Measurements from ENCODE around the gene ZNF628.
A peak's percentile ranks its signal among the peaks of the same experiment; 100 is the strongest.
"Not testable (repeated sequence)": the region's sequence is repeated elsewhere in the genome, so short reads cannot be mapped to it uniquely, and the experiment has no call there.

Gene ZNF628

GRCh38 chr19:55494172-55494761, 17.9 kb downstream of the ZNF628 start:
- TF ChIP-seq, protein P1, sequence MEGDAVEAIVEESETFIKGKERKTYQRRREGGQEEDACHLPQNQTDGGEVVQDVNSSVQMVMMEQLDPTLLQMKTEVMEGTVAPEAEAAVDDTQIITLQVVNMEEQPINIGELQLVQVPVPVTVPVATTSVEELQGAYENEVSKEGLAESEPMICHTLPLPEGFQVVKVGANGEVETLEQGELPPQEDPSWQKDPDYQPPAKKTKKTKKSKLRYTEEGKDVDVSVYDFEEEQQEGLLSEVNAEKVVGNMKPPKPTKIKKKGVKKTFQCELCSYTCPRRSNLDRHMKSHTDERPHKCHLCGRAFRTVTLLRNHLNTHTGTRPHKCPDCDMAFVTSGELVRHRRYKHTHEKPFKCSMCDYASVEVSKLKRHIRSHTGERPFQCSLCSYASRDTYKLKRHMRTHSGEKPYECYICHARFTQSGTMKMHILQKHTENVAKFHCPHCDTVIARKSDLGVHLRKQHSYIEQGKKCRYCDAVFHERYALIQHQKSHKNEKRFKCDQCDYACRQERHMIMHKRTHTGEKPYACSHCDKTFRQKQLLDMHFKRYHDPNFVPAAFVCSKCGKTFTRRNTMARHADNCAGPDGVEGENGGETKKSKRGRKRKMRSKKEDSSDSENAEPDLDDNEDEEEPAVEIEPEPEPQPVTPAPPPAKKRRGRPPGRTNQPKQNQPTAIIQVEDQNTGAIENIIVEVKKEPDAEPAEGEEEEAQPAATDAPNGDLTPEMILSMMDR (IDR thresholded peaks at IDR 0.05), result no peak
- no peak for DNase-seq (ENCODE audit: low spot score)
- peak overlapping the region; percentile 58 for H3K4me3 ChIP-seq
- H3K27ac ChIP-seq, result peak overlapping the region; percentile 58 to 85

DNA sequence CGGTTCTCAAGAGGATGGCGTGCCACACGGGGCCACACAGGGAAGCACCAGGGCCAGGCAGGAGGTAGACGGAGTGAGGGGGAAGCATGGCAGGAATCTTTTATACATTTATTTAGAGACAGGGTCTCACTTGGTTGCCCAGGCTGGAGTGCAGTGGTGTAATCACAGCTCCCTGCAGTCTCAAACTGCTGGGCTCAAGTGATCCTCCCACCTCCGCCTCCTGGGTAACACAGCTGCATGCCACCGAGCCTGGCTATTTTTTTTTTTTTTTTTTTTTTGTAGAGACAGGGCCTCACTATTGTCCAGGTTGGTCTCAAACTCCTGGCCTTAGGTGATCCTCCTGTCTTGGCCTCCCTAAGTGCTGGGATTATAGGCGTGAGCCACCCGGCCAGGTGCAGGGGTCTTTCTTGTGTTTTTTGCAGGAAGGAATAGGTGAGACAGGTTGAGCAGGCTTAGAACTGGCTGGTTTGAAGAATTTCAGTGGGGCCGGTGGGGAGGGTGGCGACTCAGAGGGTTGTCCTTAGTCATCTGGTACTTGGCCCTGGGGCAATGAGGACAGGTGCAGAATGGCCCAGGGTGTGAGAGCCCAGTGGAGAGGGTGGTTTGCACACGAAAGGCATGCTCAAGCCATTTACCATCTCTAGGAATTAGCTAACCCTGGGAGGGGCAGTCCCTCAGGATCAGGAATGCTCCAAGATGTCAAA, 19.4 kb downstream of the ZNF628 start:
- no peak overlapping the region for H3K27ac ChIP-seq
- peak; percentile 62 for DNase-seq (ENCODE audit: low spot score)
- H3K4me3 ChIP-seq, result no peak overlapping the region
- TF ChIP-seq, protein P1 (IDR thresholded peaks at IDR 0.05), result no peak

DNA sequence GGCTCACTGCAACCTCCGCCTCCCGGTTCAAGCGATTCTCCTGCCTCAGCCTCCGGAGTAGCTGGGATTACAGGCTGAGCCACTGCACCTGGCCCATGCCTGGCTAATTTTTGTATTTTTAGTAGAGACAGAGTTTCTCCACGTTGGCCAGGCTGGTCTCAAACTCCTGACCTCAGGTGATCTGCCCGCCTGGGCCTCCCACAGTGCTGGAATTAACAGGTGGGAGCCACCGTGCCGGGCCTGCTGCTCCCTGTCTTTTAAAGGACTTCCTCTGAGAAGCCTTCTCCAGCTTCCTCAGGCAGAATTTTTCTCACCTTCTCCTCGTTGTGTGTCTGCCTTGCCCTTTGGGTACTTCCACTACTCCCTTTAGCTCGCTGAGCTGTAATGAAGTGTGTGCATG, 20.4 kb downstream of the ZNF628 start:
- not testable (repeated sequence) for H3K27ac ChIP-seq; H3K4me3 ChIP-seq; DNase-seq (ENCODE audit: low spot score)

- TF ChIP-seq, protein P1 (IDR thresholded peaks at IDR 0.05), result no peak
- Histone ChIP-seq H3K27ac (no peak overlapping the region), H3K4me3 (no peak overlapping the region)
- no peak for DNase-seq (ENCODE audit: low spot score)
Measured at GRCh38 chr19:55497763-55498162, 21.3 kb downstream of the ZNF628 start.

DNA sequence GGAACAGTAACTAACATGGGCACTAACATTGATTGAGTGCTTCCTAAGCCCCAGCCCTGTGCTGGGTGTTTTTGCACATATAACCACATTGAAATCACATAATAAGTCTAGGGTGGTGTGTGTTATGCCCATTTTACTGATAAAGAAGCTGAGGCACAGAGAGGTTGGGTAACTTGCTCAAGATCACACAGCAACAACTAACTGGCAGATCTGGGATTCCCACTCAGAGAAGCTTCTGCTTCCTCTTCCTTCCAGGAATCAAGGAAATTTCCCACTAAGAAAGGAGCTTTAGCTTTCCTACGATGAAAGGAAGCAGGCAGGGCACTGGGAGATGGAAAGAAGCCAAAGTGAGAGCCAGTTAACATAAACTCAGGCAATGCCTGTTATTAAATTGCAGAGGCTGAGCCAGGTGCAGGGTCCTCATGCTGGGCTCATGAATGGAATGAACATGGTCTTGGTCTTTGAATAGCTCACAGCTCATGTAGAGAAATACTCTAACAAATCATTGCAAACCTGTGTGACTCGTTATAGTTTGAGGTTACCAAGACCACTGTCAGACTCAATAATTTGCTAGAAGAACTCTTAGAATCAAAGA, 21.9 kb downstream of the ZNF628 start:
- no peak overlapping the region for H3K27ac ChIP-seq
- no peak for DNase-seq (ENCODE audit: low spot score)
- TF ChIP-seq, protein P1 (IDR thresholded peaks at IDR 0.05), result no peak
- no peak overlapping the region for H3K4me3 ChIP-seq

GRCh38 chr19:55500368-55500952, 24.0 kb downstream of the ZNF628 start:
- H3K4me3 ChIP-seq, result no peak overlapping the region
- TF ChIP-seq, protein P1 (IDR thresholded peaks at IDR 0.05), result no peak
- no peak overlapping the region for H3K27ac ChIP-seq
- DNase-seq (ENCODE audit: low spot score), result no peak

- no peak overlapping the region for H3K27ac ChIP-seq
- DNase-seq (ENCODE audit: low spot score), result no peak
- TF ChIP-seq, protein P1 (IDR thresholded peaks at IDR 0.05), result no peak
- H3K4me3 ChIP-seq, result no peak overlapping the region
Measured at GRCh38 chr19:55502197-55502952, 26.0 kb downstream of the ZNF628 start.

Measured in coronary artery (tissue), 2 donors.